ENCODE measurements around the gene SPANXN1. TPM values are rescaled to one million over a fixed set of nuclear protein-coding genes. Genes with fewer than 3 reads are reported as not detected.
"Not testable (repeated sequence)": the region's sequence is repeated elsewhere in the genome, so short reads cannot be mapped to it uniquely, and the experiment has no call there.

The SPANXN1 gene
- not detected for total RNA-seq

GRCh38 chrX:145247203-145247602 is at the start of gene SPANXN1:
TSS of gene SPANXN1 (plus strand) at chrX:145247503. CDS start at chrX:145247587, 84 bp downstream.
- not testable (repeated sequence) for H3K9me3 Mint-ChIP-seq; DNase-seq; H3K4me3 Mint-ChIP-seq; ATAC-seq (replicated peaks in 1 of 2); H3K27ac Mint-ChIP-seq; H3K27me3 Mint-ChIP-seq (ENCODE audit: low read depth); H3K4me1 Mint-ChIP-seq (ENCODE audit: low read depth); H3K36me3 Mint-ChIP-seq (ENCODE audit: insufficient read depth in 2 of 2)

- no peak for DNase-seq
- H3K4me1 Mint-ChIP-seq (ENCODE audit: low read depth): no peaks in the 10 kb centered on the region
- no peaks in the 10 kb centered on the region for H3K36me3 Mint-ChIP-seq (ENCODE audit: insufficient read depth in 2 of 2)
- H3K4me3 Mint-ChIP-seq: no peak overlapping the region
- peaks cover 40% of the 10 kb centered on the region for H3K27me3 Mint-ChIP-seq (ENCODE audit: low read depth)
- H3K27ac Mint-ChIP-seq: no peak overlapping the region
- peaks cover 0 to 2% of the 10 kb centered on the region in 2 donors for H3K9me3 Mint-ChIP-seq
- no peak for ATAC-seq (replicated peaks in 1 of 2)
Observed at GRCh38 chrX:145199078-145199477, 48.2 kb upstream of the SPANXN1 start.

GRCh38 chrX:145213504-145213903 is 33.8 kb upstream of the SPANXN1 start:
- no peak for ATAC-seq (replicated peaks in 1 of 2)

GRCh38 chrX:145292218-145292617 is 44.9 kb downstream of the SPANXN1 start:
- peaks cover 0 to 1% of the 10 kb centered on the region in 2 donors for H3K36me3 Mint-ChIP-seq (ENCODE audit: insufficient read depth in 2 of 2)
- peaks cover 2% of the 10 kb centered on the region in 2 donors for H3K9me3 Mint-ChIP-seq
- no peak overlapping the region for H3K4me3 Mint-ChIP-seq
- no peak overlapping the region for H3K27ac Mint-ChIP-seq
- peaks cover 10% of the 10 kb centered on the region for H3K27me3 Mint-ChIP-seq (ENCODE audit: low read depth)
- peaks cover 6% of the 10 kb centered on the region for H3K4me1 Mint-ChIP-seq (ENCODE audit: low read depth)
- DNase-seq (no peak), ATAC-seq (replicated peaks in 1 of 2) (peak in 1 of 2 donors; percentile 34)

More at GRCh38 chrX:145213504-145213903, 33.8 kb upstream of the SPANXN1 start:
- no peaks in the 10 kb centered on the region for H3K36me3 Mint-ChIP-seq (ENCODE audit: insufficient read depth in 2 of 2)
- peak in 1 of 2 donors; percentile 1 for DNase-seq
- H3K4me1 Mint-ChIP-seq (ENCODE audit: low read depth): no peaks in the 10 kb centered on the region
- H3K4me3 Mint-ChIP-seq: no peak overlapping the region
- no peaks in the 10 kb centered on the region for H3K27me3 Mint-ChIP-seq (ENCODE audit: low read depth)
- H3K9me3 Mint-ChIP-seq: peaks cover 0 to 1% of the 10 kb centered on the region in 2 donors
- H3K27ac Mint-ChIP-seq: no peak overlapping the region
